HUES6 (cell line): ENCODE results near the gene EFS.
A peak's percentile ranks its signal among the peaks of the same experiment; 100 is the strongest.
"Not testable (repeated sequence)": the region's sequence is repeated elsewhere in the genome, so short reads cannot be mapped to it uniquely, and the experiment has no call there.

Source experiments
- H3K27ac ChIP-seq: 2 replicates; pipeline ENCODE4 v1.7.0; 2013; ENCODE audit warnings: low read depth, mild to moderate bottlenecking, low read length, inconsistent platforms
- H3K27me3 ChIP-seq: 2 replicates; pipeline ENCODE4 v1.6.1; 2013; ENCODE audit warnings: low read length; ENCODE audit not compliant: control insufficient read depth, insufficient read depth
- H3K36me3 ChIP-seq: 2 replicates; pipeline ENCODE4 v1.6.1; 2013; ENCODE audit warnings: low read length; ENCODE audit not compliant: control insufficient read depth, insufficient read depth
- H3K4me1 ChIP-seq: 2 replicates; pipeline ENCODE4 v1.6.1; 2013; ENCODE audit warnings: low read length; ENCODE audit not compliant: control insufficient read depth, insufficient read depth
- H3K4me3 ChIP-seq: 2 replicates; pipeline ENCODE4 v1.5.1; 2013; ENCODE audit warnings: low read depth, low read length
- H3K9ac ChIP-seq: one replicate; pipeline ENCODE4 v1.6.1; 2013; ENCODE audit warnings: mild to moderate bottlenecking, low read length
- H3K9me3 ChIP-seq: 2 replicates; pipeline ENCODE4 v1.6.1; 2013; ENCODE audit warnings: low read depth, low read length; ENCODE audit not compliant: control insufficient read depth, insufficient read depth

EFS gene

DNA sequence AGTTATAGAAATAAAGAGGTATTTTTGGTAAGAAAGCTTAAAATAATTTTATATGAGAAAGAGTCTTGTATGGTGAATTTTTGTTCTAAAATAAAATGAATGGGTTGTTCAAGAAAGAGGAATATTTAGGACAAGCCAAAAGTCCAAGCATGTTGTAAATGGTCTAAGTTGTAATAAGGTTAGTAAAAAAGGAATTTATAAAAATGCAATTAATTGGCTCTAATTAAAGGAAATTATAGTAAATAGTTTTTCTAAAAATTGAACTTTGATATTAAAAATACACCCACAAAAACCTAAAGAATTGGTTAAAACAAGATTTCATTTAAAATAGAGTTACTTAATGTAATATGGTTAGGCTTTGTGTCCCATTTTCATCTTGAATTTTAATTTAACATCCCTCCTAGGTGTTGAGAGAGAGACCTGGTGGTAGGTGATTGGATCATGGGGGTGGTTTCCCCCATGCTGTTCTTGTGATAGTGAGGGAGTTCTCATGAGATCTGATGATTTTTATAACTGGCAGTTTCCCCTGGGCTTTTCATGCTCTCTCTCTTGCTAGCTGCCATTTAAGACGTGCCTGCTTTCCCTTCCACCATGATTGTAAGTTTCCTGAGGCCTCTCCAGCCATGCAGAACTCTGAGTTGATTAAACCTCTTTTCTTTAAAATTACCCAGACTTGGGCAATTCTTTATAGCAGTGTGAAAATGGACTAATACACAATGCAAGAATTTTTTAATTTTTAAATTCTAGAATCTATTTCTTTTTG, 25.3 kb downstream of the EFS start:
- H3K4me1 ChIP-seq: no peaks in the 10 kb centered on the region
- no peak overlapping the region for H3K27ac ChIP-seq
- peaks cover 35% of the 10 kb centered on the region for H3K9me3 ChIP-seq
- no peak overlapping the region for H3K9ac ChIP-seq
- H3K36me3 ChIP-seq: no peaks in the 10 kb centered on the region
- H3K27me3 ChIP-seq: no peaks in the 10 kb centered on the region
- no peak overlapping the region for H3K4me3 ChIP-seq

- Histone ChIP-seq H3K4me1 (no peaks in the 10 kb centered on the region), H3K4me3 (no peak overlapping the region), H3K9ac (no peak overlapping the region), H3K27me3 (no peaks in the 10 kb centered on the region), H3K36me3 (no peaks in the 10 kb centered on the region), H3K27ac (no peak overlapping the region), H3K9me3 (peaks cover 23% of the 10 kb centered on the region)
These were observed 29.3 kb downstream of the EFS start for GRCh38 chr14:23335623-23336022.

DNA sequence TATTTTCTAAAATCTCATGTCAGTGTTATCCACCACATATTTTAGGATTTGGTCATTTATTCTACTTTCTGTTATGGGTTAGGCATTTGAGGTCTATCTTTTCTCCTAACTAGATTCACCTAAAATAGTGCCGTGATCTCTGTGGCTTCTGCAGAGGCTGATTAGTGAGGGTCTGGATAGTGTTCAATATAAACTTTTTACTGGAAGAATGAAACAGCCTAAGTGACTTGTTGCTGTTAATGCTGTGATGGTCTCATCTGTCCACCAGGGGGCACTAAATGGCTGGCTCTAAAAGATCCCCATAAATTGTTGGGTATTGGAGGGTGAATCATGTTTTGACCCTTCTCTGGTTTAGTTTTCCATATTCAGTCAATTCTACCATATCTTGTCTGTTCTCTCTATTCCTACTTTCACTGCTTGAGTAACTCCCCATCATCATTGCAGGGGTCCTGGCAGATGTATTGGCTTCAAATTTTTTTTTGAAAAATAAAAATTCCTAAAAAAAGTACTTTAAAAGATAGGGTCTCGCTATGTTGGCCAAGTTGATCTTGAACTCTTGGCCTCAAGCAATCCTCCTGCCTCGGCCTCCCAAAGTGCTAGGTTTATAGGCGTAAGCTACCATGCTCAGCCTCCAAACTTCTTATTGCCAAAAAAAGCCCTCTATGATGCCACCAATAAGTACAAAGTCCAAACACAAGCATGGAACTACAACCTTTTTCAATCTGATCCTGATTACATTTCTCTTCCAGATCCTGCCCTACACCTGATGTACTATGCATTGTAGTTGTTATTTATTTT, 36.8 kb downstream of the EFS start:
- peaks cover 23% of the 10 kb centered on the region for H3K36me3 ChIP-seq
- H3K27me3 ChIP-seq: no peaks in the 10 kb centered on the region
- no peak overlapping the region for H3K27ac ChIP-seq
- H3K9ac ChIP-seq: no peak overlapping the region
- no peak overlapping the region for H3K4me3 ChIP-seq
- no peaks in the 10 kb centered on the region for H3K4me1 ChIP-seq
- H3K9me3 ChIP-seq: no peaks in the 10 kb centered on the region

DNA sequence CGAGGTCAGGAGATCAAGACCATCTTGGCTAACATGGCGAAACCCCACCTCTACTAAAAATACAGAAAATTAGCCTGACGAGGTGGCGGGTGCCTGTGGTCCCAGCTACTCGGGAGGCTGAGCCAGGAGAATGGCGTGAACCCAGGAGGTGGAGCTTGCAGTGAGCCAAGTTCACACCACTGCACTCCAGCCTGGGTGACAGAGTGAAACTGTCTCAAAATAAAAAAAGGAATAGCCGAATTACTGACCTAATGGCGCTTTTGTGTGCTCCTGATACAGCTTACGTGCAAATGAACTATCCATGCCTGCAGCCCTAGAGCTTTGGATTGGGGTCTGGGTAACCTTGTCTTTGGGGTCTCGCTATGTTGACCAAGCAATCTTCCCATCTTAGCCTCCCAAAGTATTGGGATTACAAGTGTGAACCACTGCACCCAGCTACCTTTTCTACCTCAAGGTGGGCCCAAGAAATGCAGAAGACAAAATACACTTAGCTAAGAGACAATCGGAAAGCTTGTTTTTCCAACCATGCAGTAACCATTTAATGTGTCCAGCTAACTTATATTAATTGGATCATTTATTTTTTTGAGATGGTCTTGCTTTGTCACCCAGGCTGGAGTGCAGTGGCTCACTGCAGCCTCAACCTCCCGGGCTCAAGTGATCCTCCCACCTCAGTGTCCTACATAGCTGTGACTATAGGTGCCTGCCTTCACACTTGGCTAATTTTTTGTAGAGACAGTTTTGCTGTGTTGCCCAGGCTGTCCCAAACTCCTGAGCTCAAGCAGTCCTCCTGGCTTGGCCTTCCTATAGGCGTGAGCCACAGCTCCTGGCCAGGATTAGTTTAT, 38.3 kb downstream of the EFS start:
- Histone ChIP-seq H3K27ac (no peak overlapping the region), H3K4me3 (no peak overlapping the region), H3K4me1 (peaks cover 5% of the 10 kb centered on the region; the same call in 1 of the 2 replicates), H3K9ac (no peak overlapping the region), H3K36me3 (peaks cover 35% of the 10 kb centered on the region), H3K27me3 (no peaks in the 10 kb centered on the region), H3K9me3 (no peaks in the 10 kb centered on the region)

DNA sequence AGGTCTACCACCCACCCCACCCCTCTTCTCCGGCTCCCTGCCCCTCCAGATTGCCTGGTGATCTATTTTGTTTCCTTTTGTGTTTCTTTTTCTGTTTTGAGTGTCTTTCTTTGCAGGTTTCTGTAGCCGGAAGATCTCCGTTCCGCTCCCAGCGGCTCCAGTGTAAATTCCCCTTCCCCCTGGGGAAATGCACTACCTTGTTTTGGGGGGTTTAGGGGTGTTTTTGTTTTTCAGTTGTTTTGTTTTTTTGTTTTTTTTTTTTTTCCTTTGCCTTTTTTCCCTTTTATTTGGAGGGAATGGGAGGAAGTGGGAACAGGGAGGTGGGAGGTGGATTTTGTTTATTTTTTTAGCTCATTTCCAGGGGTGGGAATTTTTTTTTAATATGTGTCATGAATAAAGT, 39.2 kb downstream of the EFS start:
- H3K4me3 ChIP-seq, H3K27me3 ChIP-seq, H3K4me1 ChIP-seq, H3K9ac ChIP-seq, H3K9me3 ChIP-seq, H3K27ac ChIP-seq: not testable (repeated sequence)
- peaks cover 35% of the 10 kb centered on the region for H3K36me3 ChIP-seq

DNA sequence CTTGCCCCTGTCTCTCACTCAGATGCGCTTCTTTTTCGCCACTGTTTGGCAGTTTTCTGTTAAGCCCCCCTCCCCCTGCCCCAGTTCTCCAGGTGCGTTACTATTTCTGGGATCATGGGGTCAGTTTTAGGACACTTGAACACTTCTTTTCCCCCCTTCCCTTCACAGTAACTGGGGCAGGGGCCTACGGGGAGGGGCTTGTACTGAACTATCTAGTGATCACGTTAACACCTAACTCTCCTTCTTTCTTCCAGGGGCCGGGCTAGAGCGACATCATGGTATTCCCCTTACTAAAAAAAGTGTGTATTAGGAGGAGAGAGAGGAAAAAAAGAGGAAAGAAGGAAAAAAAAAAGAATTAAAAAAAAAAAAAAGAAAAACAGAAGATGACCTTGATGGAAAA, 40.0 kb downstream of the EFS start:
- H3K36me3 ChIP-seq: peaks cover 35% of the 10 kb centered on the region
- peaks cover 11% of the 10 kb centered on the region; the same call in 1 of the 2 replicates for H3K4me1 ChIP-seq
- H3K4me3 ChIP-seq: no peak overlapping the region
- H3K9ac ChIP-seq: no peak overlapping the region
- no peaks in the 10 kb centered on the region for H3K27me3 ChIP-seq
- no peak overlapping the region for H3K27ac ChIP-seq
- H3K9me3 ChIP-seq: no peaks in the 10 kb centered on the region

DNA sequence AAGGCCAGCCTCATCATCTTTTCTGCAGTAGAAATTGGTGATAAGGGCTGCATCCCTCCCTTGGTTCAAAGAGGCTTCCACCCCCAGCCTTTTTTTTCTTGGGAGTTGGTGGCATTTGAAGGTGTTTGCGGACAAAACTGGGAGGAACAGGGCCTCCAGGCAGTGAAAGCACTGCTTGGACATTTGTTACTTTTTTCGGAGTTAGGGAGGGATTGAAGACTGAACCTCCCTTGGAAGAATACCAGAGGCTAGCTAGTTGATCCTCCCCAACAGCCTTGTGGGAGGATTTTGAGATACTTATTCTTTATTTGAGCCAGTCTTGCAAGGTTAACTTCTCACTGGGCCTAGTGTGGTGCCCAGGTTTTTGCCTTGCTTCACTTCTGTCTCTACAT, 40.5 kb downstream of the EFS start:
- peaks cover 35% of the 10 kb centered on the region for H3K36me3 ChIP-seq
- H3K4me1 ChIP-seq: peaks cover 13% of the 10 kb centered on the region; the same call in 1 of the 2 replicates
- no peaks in the 10 kb centered on the region for H3K9me3 ChIP-seq
- H3K27me3 ChIP-seq: no peaks in the 10 kb centered on the region
- H3K27ac ChIP-seq: no peak overlapping the region
- H3K9ac ChIP-seq: no peak overlapping the region
- H3K4me3 ChIP-seq: no peak overlapping the region

DNA sequence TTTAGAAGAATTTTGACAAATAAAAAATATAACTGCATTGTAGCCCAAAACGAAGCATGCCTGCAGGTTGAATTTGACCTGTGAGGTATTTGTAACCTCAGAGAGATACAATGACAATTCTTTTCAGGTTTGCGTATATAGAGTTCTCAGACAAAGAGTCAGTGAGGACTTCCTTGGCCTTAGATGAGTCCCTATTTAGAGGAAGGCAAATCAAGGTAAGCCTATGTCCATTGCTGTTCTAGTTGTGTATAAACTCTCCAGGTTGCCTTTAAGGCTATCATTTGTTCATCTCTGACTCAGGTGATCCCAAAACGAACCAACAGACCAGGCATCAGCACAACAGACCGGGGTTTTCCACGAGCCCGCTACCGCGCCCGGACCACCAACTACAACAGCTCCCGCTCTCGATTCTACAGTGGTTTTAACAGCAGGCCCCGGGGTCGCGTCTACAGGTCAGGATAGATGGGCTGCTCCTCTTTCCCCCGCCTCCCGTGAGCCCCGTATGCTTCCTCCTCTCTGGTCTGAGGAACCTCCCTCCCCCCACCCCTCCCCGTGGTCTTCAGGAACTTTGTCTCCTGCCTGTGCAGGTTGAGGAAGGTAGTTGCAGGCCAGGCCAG, 41.0 kb downstream of the EFS start:
- H3K4me3 ChIP-seq: no peak overlapping the region
- H3K27ac ChIP-seq: no peak overlapping the region
- no peak overlapping the region for H3K9ac ChIP-seq
- H3K9me3 ChIP-seq: no peaks in the 10 kb centered on the region
- H3K27me3 ChIP-seq: no peaks in the 10 kb centered on the region
- H3K4me1 ChIP-seq: peaks cover 13% of the 10 kb centered on the region; the same call in 1 of the 2 replicates
- H3K36me3 ChIP-seq: peaks cover 35% of the 10 kb centered on the region

GRCh38 chr14:23322568-23323517, 42.1 kb downstream of the EFS start:
- H3K27ac ChIP-seq: peak overlapping the region; percentile 94; the same call in 1 of the 2 replicates
- no peaks in the 10 kb centered on the region for H3K9me3 ChIP-seq
- peaks cover 13% of the 10 kb centered on the region; the same call in 1 of the 2 replicates for H3K4me1 ChIP-seq
- peaks cover 35% of the 10 kb centered on the region for H3K36me3 ChIP-seq
- peak overlapping the region; percentile 100 for H3K4me3 ChIP-seq
- no peaks in the 10 kb centered on the region for H3K27me3 ChIP-seq
- H3K9ac ChIP-seq: peak overlapping the region; percentile 99
